ENCODE results near the gene IRGQ.
"Not testable (repeated sequence)": the region's sequence is repeated elsewhere in the genome, so short reads cannot be mapped to it uniquely, and the experiment has no call there.

Gene IRGQ

GRCh38 chr19:43570174-43570791, 25.7 kb downstream of the IRGQ start:
- DNase-seq: no peak

GRCh38 chr19:43569657-43570056, 26.3 kb downstream of the IRGQ start:
- no peak for DNase-seq

GRCh38 chr19:43564800-43565199, 31.1 kb downstream of the IRGQ start:
- DNase-seq: no peak

DNA sequence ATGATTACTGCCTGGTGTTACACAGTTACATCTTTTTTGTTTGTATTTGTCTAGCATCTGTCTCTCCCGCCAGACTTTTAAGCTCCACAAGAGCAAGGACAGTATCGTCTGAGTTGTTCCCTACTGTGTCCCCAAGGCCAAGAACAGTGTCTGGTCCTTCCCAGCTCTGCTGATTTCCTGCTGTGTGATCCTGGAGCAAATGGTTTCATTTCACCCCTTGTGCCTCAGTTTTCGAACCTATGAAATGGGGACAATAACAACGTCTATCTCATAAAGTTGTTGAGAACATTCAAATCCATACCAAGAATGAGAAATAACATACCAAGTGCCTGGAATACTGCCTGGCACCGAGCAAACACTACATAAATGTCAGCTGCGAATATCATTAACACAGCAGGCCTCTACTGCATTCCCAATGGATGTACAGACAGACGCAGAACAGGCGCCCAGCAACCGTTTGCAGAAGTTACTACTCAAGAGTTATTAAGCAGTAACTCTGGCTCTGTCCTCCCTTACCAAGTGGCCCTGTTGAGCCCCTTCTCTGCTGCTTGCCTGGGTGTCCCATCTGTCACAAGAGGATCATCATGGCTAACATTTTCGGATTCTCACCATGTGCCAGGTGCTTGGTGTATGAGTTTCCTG, 32.0 kb downstream of the IRGQ start:
- DNase-seq: no peak

DNA sequence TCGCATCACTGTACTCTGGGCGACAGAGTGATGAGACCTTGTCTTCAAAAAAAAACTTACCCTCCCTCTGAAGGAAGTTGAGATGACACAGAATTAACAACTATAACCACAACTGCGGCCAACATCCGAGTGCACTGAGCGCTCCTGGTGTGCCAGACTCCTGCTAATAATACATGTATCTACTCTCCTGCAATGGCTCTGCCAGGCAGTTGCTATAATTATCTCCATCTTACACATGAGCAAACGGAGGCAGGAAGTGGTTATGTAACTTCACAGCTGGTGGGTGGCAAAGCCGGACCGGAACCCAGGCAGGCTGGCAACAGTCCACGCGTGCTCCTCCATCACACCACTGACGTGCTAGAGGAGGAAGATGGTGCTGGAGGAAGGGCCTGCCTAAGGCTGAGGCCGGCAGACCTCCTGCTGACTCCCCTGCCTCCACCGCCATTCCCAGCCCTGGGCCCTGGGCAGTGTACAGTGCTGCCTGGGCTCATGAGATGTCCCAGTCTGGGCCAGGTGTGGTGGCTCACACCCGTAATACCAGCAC, 33.2 kb downstream of the IRGQ start:
- DNase-seq: peak; percentile 90 to 92

DNA sequence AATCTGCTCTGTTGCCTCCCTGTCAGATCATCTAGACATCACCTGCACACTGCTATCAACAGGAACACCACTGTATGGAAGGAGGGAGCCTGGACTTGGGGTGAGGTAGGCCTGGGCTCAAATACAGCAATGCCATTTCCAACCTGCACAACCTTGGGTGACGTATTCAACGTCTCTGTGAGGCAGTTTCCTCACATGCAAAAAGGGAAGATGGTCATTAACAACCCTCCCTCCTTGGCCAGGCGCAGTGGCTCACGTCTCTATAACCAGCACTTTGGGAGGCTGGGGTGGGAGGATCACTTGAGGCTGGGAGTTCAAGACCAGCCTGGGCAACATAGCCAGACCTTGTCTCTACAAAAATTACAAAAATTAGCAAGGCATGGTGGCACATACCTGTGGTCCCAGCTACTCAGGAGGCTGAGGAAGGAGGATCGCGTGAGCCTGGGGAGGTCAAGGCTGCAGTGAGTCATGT, 33.7 kb downstream of the IRGQ start:
- no peak for DNase-seq

- DNase-seq: no peak
These were observed 34.6 kb downstream of the IRGQ start for GRCh38 chr19:43561139-43561970.

GRCh38 chr19:43560687-43561086, 35.2 kb downstream of the IRGQ start:
- DNase-seq: peak in 1 of 2 donors; percentile 22

GRCh38 chr19:43555185-43555770, 40.7 kb downstream of the IRGQ start:
- DNase-seq: peak; percentile 84 to 89

DNA sequence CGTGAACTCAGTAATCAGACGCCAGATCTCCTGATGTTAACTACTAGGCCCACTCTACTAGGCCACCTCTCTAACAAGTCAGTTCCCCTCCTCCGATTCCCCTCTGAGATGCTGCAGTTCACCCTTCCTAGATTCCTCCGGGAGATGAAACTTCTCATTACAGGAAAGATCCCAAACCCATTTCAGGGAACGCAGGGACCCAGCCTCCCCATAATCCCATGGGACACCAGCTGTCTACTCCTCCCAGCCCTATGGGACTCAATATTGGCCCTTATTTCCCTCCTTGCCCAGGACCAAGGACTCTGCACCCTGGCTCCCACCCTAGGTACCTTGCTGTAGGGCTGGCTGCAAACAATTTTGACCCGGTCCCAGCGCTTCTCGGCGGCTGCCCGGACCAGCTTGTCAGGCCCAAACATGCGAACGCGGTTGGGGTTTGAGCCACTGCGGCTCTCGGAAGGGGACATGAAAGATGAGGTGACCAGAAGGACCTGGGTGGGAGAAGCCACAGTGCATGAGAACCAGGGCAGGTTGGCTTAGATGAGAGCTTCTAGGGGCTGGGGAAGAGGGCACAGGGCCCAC, 41.5 kb downstream of the IRGQ start:
- DNase-seq: no peak

DNA sequence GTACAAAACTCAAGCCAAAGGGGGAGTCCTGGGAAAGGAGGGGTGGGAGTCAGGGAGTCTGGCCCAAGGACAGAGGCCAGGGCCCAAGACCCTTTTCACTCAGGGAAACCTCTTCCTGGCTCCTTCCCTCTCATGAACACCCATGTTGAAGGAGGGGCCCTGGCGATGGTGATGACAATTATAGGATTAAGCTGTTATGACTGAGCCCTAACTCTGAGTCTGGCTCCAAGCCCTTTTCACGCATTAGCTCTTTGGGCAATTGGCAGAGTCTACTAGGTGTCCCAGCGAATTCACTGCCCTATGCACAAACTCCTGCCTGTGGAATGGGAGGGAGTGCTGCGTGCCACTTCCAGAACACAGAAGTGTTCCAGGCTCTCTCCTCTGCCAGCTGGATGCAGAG, 42.3 kb downstream of the IRGQ start:
- DNase-seq: no peak

GRCh38 chr19:43552616-43553015, 43.3 kb downstream of the IRGQ start:
- no peak for DNase-seq

- no peak for DNase-seq
These were observed 43.8 kb downstream of the IRGQ start for GRCh38 chr19:43552198-43552450.

DNA sequence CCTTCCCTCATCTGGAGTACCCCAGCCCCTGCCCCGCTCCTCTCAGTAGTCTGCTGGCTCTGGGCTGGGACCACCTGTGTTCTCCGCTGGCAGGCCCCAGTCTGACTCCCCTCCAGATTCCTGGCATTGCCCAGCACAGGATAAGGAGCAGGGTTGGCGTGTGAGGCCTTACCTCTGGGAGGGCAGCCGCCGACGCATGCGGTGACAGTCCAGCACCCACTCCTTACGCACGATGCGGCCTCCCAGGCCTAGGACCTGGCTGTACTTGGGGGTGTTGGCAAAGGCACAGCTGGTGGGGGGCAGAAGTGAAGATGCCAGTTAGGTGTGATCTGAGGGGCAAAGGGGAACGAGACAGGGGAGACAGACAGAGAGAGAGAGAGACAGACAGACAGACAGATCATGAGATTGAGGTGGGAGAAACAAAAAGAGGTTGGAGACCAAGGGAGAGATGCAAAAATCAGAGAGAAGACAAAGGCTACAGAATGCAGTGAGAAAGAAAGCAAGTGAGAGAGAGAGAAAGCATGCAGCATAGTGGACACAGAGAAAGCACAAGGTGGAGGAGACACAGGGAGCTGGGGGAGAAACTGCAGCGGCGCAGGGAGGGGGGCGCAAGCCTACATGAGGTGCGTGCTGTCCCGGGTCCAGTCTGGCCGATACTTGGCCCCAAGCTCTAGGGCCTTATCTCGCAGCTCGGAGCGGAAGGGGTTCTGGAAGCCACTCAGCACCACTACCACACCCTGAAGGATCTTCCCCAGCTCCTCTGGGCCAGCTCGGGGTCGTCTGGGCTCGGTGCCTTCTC, 44.3 kb downstream of the IRGQ start:
- DNase-seq: no peak

DNA sequence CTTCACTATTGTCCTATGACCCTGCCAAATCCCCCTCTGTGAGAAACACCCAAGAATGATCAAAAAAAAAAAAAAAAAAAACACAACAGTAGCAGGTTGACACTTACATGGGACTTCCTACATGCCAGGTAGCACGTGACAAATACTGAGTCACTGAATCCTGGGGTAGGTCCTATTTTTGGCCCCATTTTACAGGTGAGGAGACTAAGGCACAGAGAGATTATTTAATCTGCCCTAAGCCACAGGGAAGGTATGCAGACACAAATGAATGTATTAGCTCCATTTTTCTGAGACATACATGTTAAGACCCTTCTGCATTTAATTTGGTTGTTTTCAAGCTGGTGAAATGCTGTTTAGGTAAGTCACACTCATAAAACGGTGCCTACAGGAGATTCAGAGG, 47.2 kb downstream of the IRGQ start:
- no peak for DNase-seq

GRCh38 chr19:43547926-43548325, 48.0 kb downstream of the IRGQ start:
- not testable (repeated sequence) for DNase-seq

DNA sequence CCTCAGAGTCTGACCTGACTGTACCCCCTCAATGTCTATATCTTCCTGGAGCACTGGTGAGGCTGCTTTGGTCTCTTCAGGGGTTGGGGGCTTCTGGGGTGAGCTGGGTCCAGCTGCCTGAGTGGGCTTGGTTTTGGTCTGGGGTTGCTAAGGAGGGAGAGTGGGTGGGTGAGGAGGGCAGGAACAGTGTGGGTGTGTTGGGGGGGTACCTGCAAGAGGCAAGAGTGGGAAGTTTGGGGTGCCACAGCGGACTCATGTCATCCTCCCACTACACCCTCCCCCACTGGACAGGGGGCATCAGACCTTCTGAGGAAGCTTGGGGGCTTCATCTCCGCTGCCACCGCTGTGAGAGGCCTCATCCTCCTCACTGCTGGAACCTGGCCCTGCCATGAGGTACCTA, 49.4 kb downstream of the IRGQ start:
- no peak for DNase-seq

DNA sequence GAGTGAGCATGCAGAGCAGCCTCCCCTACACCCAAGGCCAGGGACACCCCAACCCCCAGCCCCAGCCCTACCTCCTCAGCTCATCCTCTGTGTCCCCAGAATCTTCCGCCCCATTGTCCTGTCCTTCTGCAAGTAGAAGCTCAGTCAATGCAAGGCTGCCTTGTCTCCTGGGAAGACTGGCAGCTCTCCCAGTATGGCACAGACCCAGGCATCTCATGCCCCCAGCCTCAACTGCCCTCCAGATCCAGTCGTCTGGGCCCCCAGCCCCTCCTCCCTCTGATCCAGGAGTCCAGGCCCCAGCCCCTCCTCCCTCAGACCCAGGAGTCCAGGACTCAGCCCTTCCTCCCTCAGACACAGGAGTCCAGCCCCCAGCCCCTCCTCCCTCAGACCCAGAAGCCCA, 50.0 kb downstream of the IRGQ start:
- no peak for DNase-seq

DNA sequence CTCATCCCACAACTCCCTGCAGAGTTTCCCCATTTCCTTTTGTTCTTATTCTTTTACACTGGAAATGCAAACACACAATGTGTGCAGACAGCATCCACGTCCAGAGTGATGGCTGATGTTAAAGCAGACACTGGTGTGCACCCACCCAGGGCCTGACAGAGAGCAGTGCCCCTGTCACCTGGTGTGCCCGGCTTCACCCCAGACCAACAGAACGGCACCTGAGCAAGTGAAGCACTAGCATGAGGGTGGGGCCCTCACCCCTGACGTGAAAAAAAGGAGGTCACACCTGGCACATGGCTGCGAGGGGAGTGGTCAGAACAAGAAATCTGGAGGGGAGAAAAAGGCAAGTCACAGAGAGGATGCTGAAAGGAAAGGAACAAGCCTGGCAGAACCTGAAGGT, 50.7 kb downstream of the IRGQ start:
- no peak for DNase-seq

- no peak for DNase-seq
These were observed 51.9 kb downstream of the IRGQ start for GRCh38 chr19:43544077-43544476.

DNA sequence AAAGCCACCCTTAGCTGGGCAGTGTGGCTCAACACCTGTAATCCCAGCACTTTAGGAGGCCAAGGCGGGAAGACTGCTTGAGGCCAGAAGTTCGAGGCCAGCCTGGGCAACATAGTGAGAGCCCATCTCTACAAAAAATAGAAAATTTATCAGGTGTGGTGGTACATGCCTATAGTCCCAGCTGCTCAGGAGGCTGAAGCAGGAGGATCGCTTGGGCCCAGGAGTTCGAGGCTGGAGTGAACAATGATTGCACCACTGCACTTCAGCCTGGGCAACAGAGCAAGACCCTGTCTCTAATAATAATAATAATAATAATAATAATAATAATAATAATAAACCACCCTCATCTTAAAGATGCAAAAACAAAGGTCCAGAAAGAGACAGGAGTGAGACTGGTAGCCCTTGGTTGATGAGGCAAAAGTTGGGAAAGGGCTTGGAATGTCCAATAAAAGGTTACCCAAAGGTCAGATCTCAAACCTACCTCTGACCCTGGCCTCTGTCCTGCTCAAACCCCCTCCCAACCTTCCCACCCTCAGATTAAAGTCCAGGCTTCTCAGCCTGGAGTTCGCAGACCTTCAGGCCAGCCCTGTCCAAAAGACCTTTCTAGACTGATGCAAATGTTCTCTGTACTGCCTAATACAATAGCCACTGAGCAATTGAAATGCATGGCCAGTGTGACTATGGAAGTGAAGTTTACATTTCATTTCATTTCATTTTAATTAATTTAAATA, 53.8 kb downstream of the IRGQ start:
- DNase-seq: no peak

DNA sequence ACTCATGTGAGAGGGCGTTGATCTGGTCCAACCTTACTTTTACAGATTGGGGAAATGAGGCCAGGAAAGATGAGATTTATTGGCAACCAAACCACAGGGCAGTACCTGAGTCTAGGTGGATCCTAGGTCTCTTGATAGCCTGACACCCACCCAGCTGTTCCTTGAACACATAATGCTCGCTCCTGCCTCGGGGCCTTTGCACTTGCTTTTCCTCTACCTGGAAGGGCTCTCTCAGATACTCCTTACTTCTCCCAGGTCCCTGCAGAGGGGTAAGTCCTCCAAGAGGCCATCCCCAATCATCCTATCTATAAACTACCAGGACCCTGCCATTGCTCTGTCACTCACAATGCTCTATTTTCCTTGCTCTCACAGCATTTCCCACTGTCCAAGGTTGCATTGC, 55.6 kb downstream of the IRGQ start:
- no peak for DNase-seq
